Panc1 (cell line): Measurements from ENCODE around the gene MIPEP. TPM values are rescaled to one million over a fixed set of nuclear protein-coding genes. Genes with fewer than 3 reads are reported as not detected.

Source experiments
- ATAC-seq: fragments of 200-7000 bp; cut with Tn5 transposase; 2 replicates; pipeline ENCODE4 v1.9.1; 2020; ENCODE audit warnings: mild to moderate bottlenecking, moderate library complexity
- BruUV-seq: library from RNA; stranded (reverse); fragments of 400-500 nt; replicated peaks from 2 replicates; lab custom pipeline; 2021; lab: Mats Ljungman, UMichigan
- CTCF ChIA-PET: fragments of 300-600 bp; sonication (Branson Sonifier 250); formaldehyde crosslinking; loops from one replicate; lab custom pipeline; 2022; ENCODE audit warnings: antibody characterized with exemption; lab: Charles Lee
- POLR2A ChIA-PET: fragments of 300-600 bp; sonication (Branson Sonifier 250); formaldehyde crosslinking; loops from one replicate; lab custom pipeline; 2022; ENCODE audit warnings: antibody characterized with exemption; lab: Charles Lee
- DNase-seq: peaks from one replicate; pipeline ENCODE4 v3.0.0-alpha.2; 2010; ENCODE audit warnings: low read depth, low spot score
- H3K27ac ChIP-seq: 2 replicates; pipeline ENCODE4 v1.5.1; 2011; ENCODE audit warnings: mild to moderate bottlenecking, low read length, inconsistent platforms
- H3K27me3 ChIP-seq: fragments of 200-500 bp; sonication (Bioruptor generic); 2 replicates; pipeline ENCODE4 v1.6.0; 2014; ENCODE audit warnings: low read length, inconsistent platforms; ENCODE audit not compliant: control insufficient read depth, insufficient read depth
- H3K36me3 ChIP-seq: fragments of 200-500 bp; sonication (Bioruptor generic); 2 replicates; pipeline ENCODE4 v1.5.1; 2014; ENCODE audit warnings: inconsistent platforms, mild to moderate bottlenecking, low read length, moderate library complexity; ENCODE audit not compliant: control insufficient read depth, insufficient read depth
- H3K4me1 ChIP-seq: 2 replicates; pipeline ENCODE4 v1.5.1; 2011; ENCODE audit warnings: inconsistent platforms, mild to moderate bottlenecking, low read length, moderate library complexity; ENCODE audit not compliant: control insufficient read depth, insufficient read depth
- H3K4me3 ChIP-seq, 2 experiments: 2 replicates each; pipeline ENCODE4 v1.5.1; 2011 to 2012; ENCODE audit warnings: low read depth in 2 of 2, low read length in 2 of 2, mild to moderate bottlenecking in 2 of 2, inconsistent platforms in 1 of 2, moderate library complexity in 1 of 2
- H3K9me3 ChIP-seq: fragments of 200-500 bp; sonication (Bioruptor generic); 2 replicates; pipeline ENCODE4 v1.5.1; 2014; ENCODE audit warnings: low read depth, mild to moderate bottlenecking, inconsistent platforms, low read length, moderate library complexity; ENCODE audit not compliant: control insufficient read depth, insufficient read depth
- POLR2AphosphoS5 ChIP-seq: IDR thresholded peaks from 2 replicates; pipeline ENCODE4 v1.6.1; 2012; ENCODE audit warnings: mild to moderate bottlenecking, low read depth, low read length, moderate library complexity
- REST ChIP-seq, 2 experiments: IDR thresholded peaks; 2 replicates each; pipeline ENCODE4 v1.6.1; 2011 to 2012; ENCODE audit warnings: low read depth in 2 of 2, control low read depth in 1 of 2, low read length in 1 of 2, mild to moderate bottlenecking in 1 of 2, moderate library complexity in 1 of 2; ENCODE audit not compliant: insufficient read depth in 1 of 2
- SIN3A ChIP-seq: IDR thresholded peaks from 2 replicates; pipeline ENCODE4 v1.6.1; 2012; ENCODE audit warnings: low read depth, mild to moderate bottlenecking, low read length, moderate library complexity, borderline replicate concordance; ENCODE audit not compliant: insufficient read depth
- TCF7L2 ChIP-seq: IDR thresholded peaks from 2 replicates; pipeline ENCODE4 v1.6.1; 2011; ENCODE audit warnings: mild to moderate bottlenecking, low read depth, low read length, inconsistent platforms
- in situ Hi-C: cut with HindIII; loops from 2 replicates; pipeline ENCODE4 v1.10.0; 2016; ENCODE audit warnings: low sequenced_read_pairs, low pct_unique_long_range_greater_than_20kb
- intact Hi-C: fragments of 100-400 bp; cut with micrococcal nuclease; formaldehyde crosslinking; loops from one replicate; pipeline ENCODE4 v1.10.0; 2022; ENCODE audit not compliant: unreplicated experiment
- total RNA-seq: library from RNA; stranded (reverse); gene quantifications from one replicate; pipeline ENCODE4 v1.2.1, GENCODE V29; 2021; ENCODE audit not compliant: unreplicated experiment
- TF ChIP-seq, protein P1 (sequence below): fragments of 450-650 bp; IDR thresholded peaks from 2 replicates; pipeline ENCODE4 v1.5.1; 2017; ENCODE audit warnings: mild to moderate bottlenecking

Gene MIPEP
- total RNA-seq, 1 experiment from 2014 or later: 13.8 TPM

GRCh38 chr13:23801141-23801540 is 88.1 kb downstream of the MIPEP start:
- Histone ChIP-seq H3K9me3 (no peaks in the 10 kb centered on the region), H3K27me3 (no peaks in the 10 kb centered on the region), H3K4me3 (no peak overlapping the region), H3K4me1 (no peaks in the 10 kb centered on the region), H3K27ac (no peak overlapping the region), H3K36me3 (no peaks in the 10 kb centered on the region)
- ATAC-seq: no peak
- ChIA-PET POLR2A (no interaction called here), CTCF (no interaction called here)
- in situ Hi-C loops: no loop called here
- TF ChIP-seq TCF7L2: no peak
- TF ChIP-seq REST (IDR thresholded peaks at IDR 0.05; ENCODE audit: insufficient read depth in 1 of 2, low read depth in 2 of 2, low read length in 1 of 2): no peak
- DNase-seq: no peak
- intact Hi-C loops: no loop called here
- no TSS peak for BruUV-seq

- POLR2A ChIA-PET: no interaction called here
- CTCF ChIA-PET: no interaction called here
- intact Hi-C loops (no loop called here), in situ Hi-C loops (no loop called here)
- Histone ChIP-seq H3K27ac (no peak overlapping the region), H3K4me1 (no peaks in the 10 kb centered on the region), H3K9me3 (no peaks in the 10 kb centered on the region), H3K27me3 (no peaks in the 10 kb centered on the region), H3K4me3 (no peak overlapping the region), H3K36me3 (no peaks in the 10 kb centered on the region)
- no peak for ATAC-seq
- DNase-seq: no peak
- TF ChIP-seq POLR2AphosphoS5 (no peak), TCF7L2 (no peak), SIN3A (no peak), REST (IDR thresholded peaks at IDR 0.05; ENCODE audit: insufficient read depth in 1 of 2, low read depth in 2 of 2, low read length in 1 of 2) (no peak)
- TF ChIP-seq, protein P1, sequence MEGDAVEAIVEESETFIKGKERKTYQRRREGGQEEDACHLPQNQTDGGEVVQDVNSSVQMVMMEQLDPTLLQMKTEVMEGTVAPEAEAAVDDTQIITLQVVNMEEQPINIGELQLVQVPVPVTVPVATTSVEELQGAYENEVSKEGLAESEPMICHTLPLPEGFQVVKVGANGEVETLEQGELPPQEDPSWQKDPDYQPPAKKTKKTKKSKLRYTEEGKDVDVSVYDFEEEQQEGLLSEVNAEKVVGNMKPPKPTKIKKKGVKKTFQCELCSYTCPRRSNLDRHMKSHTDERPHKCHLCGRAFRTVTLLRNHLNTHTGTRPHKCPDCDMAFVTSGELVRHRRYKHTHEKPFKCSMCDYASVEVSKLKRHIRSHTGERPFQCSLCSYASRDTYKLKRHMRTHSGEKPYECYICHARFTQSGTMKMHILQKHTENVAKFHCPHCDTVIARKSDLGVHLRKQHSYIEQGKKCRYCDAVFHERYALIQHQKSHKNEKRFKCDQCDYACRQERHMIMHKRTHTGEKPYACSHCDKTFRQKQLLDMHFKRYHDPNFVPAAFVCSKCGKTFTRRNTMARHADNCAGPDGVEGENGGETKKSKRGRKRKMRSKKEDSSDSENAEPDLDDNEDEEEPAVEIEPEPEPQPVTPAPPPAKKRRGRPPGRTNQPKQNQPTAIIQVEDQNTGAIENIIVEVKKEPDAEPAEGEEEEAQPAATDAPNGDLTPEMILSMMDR: no peak
- BruUV-seq: no TSS peak
These were observed 89.3 kb downstream of the MIPEP start for GRCh38 chr13:23799945-23800344.
